Osteocyte (in vitro differentiated cells): ENCODE data around the gene DAO. TPM values are rescaled to one million over a fixed set of nuclear protein-coding genes. Genes with fewer than 3 reads are reported as not detected.
"Not testable (repeated sequence)": the region's sequence is repeated elsewhere in the genome, so short reads cannot be mapped to it uniquely, and the experiment has no call there.

Experiments
- DNase-seq: peaks from one replicate; pipeline ENCODE4 v3.0.0; 2021; ENCODE audit warnings: mixed read lengths; ENCODE audit not compliant: unreplicated experiment; ENCODE audit errors: extremely low spot score
- H3K27ac Mint-ChIP-seq: one replicate; pipeline ENCODE4 v1.8.0; 2021; ENCODE audit warnings: mild to moderate bottlenecking, mixed read lengths; ENCODE audit not compliant: unreplicated experiment
- H3K27me3 Mint-ChIP-seq: one replicate; pipeline ENCODE4 v1.8.0; 2021; ENCODE audit warnings: mixed read lengths; ENCODE audit not compliant: unreplicated experiment
- H3K36me3 Mint-ChIP-seq: one replicate; pipeline ENCODE4 v1.8.0; 2021; ENCODE audit warnings: mixed read lengths; ENCODE audit not compliant: unreplicated experiment
- H3K4me1 Mint-ChIP-seq: one replicate; pipeline ENCODE4 v1.8.0; 2021; ENCODE audit warnings: mixed read lengths; ENCODE audit not compliant: unreplicated experiment
- H3K4me3 Mint-ChIP-seq: one replicate; pipeline ENCODE4 v1.8.0; 2021; ENCODE audit warnings: mild to moderate bottlenecking, moderate library complexity, mixed read lengths; ENCODE audit not compliant: unreplicated experiment
- H3K9me3 Mint-ChIP-seq: one replicate; pipeline ENCODE4 v1.8.0; 2021; ENCODE audit warnings: mixed read lengths; ENCODE audit not compliant: unreplicated experiment
- total RNA-seq: library from RNA; stranded (reverse); gene quantifications from 2 replicates; pipeline ENCODE4 v1.2.1, GENCODE V29; 2021
- TF ChIP-seq, protein P1 (sequence below): fragments of 200-600 bp; sonication (generic); IDR thresholded peaks from 2 replicates; pipeline ENCODE4 v1.5.0; 2021; ENCODE audit warnings: antibody characterized with exemption, mild to moderate bottlenecking, moderate library complexity

DAO gene
- total RNA-seq, 1 donor from 2014 or later, result not detected

DNA sequence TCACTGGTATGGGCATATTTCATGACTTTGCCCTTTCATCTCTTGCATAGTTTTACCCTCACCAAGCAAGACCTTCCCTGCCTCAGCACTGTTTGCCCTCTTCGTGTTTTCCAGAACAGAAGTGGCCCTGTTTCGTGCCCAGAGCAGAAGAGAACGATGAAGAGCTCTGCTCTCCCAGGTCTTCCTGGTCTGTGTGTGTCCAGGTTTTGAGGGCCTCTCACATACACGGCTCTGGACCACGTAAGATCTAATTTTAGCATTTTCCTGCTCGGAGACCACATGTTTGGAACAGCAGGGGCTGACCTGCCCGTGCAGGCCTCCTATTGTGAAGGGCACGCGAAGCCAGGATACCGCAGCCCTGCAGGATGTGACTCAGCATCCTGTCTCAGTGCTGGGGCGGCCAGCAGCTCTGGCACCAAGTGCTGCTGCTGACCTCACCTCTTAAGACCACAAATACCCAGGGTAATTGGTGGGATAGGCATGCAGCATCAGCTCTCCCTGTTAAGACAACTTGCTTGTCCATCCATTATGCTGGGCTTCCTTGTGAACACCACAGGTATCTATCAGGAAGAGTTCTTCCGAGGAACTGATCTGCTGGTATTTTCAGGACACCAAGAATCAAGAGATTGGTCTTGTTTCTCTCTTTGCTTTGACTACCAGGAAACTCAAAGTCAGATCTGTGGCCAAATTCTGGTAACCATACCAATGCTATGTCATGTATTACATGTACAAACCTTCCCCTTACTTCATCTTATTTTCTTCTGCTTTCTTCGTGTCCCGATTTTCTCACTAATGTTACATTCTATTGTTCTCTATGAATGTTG is 41.5 kb upstream of the DAO start:
- Mint-ChIP-seq H3K4me1 (peaks cover 89% of the 10 kb centered on the region), H3K27me3 (no peaks in the 10 kb centered on the region), H3K27ac (peak overlapping the region; percentile 100), H3K9me3 (no peaks in the 10 kb centered on the region), H3K36me3 (peaks cover 22% of the 10 kb centered on the region), H3K4me3 (peak overlapping the region; percentile 55)
- TF ChIP-seq, protein P1, sequence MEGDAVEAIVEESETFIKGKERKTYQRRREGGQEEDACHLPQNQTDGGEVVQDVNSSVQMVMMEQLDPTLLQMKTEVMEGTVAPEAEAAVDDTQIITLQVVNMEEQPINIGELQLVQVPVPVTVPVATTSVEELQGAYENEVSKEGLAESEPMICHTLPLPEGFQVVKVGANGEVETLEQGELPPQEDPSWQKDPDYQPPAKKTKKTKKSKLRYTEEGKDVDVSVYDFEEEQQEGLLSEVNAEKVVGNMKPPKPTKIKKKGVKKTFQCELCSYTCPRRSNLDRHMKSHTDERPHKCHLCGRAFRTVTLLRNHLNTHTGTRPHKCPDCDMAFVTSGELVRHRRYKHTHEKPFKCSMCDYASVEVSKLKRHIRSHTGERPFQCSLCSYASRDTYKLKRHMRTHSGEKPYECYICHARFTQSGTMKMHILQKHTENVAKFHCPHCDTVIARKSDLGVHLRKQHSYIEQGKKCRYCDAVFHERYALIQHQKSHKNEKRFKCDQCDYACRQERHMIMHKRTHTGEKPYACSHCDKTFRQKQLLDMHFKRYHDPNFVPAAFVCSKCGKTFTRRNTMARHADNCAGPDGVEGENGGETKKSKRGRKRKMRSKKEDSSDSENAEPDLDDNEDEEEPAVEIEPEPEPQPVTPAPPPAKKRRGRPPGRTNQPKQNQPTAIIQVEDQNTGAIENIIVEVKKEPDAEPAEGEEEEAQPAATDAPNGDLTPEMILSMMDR, result no peak
- peak; percentile 96 for DNase-seq

DNA sequence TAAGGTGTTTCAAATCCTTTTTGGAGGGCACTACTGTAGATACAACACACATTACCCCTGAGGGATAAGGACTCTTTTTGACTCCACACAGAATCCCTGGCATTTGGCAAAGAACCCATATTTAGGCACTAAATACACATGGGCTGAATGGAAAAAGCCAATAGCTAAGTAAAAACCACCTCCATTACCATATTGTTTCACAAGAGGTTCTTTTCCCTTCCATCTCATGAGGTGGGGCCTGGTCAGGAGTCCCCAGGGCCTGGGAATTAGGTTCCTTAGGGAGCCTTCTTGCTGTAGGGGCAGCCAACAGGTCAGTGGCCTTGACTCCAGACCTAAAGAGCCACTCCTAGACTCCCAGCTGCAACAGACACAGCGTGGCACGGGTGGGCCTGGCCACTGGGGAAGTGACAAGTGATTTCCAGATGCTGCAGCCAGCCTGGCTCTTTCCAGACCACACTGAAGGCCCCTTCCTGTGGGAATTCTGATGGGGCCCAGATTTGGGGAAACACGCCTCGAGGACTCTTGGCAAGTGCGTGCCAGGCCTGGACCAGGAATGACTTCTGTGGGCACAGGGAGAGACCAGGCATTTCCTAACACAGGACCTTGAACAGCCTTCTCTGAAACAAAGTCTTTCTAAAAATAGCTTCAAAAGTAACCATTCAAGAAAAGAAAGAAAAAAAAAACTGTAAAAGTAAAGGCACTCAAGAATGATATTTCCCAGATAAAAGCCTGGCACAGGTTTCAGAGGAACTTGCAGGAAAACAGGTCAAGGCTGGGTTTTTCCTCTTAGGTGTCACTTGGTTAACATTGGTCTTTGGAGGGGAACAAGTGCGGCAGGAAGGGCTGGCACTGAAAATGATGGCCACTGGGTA is 40.6 kb upstream of the DAO start:
- H3K4me1 Mint-ChIP-seq, result peaks cover 84% of the 10 kb centered on the region
- TF ChIP-seq, protein P1, result no peak
- H3K4me3 Mint-ChIP-seq, result peak overlapping the region; percentile 26
- DNase-seq, result peak; percentile 93
- no peaks in the 10 kb centered on the region for H3K27me3 Mint-ChIP-seq
- H3K36me3 Mint-ChIP-seq, result peaks cover 24% of the 10 kb centered on the region
- no peaks in the 10 kb centered on the region for H3K9me3 Mint-ChIP-seq
- peak overlapping the region; percentile 100 for H3K27ac Mint-ChIP-seq

- TF ChIP-seq, protein P1, result no peak
- DNase-seq, result no peak
- peak overlapping the region; percentile 26 for H3K4me3 Mint-ChIP-seq
- no peaks in the 10 kb centered on the region for H3K9me3 Mint-ChIP-seq
- peaks cover 79% of the 10 kb centered on the region for H3K4me1 Mint-ChIP-seq
- peak overlapping the region; percentile 100 for H3K27ac Mint-ChIP-seq
- peaks cover 21% of the 10 kb centered on the region for H3K36me3 Mint-ChIP-seq
- no peaks in the 10 kb centered on the region for H3K27me3 Mint-ChIP-seq
Observed at GRCh38 chr12:108839890-108840230, 40.0 kb upstream of the DAO start.

DNA sequence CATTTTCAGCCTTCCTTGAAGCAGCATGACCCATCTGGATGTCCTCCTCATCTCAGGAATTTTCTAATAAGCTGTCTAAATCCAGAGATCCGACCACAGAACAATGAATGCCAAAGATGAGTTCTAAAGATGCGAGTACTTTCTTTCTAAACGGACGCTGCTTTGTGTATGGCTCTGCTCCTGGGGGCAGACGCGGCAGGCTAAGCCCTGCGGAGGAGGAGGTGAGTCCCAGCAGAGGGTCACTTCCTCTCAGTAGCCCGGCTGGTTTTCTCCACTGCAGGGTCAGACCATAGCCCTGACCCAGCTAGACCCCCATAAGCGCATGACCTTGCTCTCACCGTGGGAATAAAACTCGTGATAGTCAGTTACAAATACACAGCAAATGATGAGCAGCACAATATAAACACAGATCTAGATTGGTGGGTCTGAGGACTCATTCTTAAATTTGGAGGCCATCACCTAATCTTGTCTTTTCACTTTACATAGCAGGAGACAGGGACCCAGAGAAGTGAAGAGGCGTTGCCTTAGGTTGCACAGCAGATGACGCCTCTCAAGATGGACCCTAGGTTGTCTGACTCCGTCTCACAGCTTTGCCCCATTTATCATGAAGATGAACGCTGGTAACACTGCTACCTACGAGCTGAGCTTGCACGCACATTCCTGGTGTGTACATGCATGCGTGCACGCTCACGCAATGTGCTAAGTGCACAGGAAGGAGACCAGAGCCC is 39.1 kb upstream of the DAO start:
- TF ChIP-seq, protein P1, result no peak
- no peak for DNase-seq
- peak overlapping the region; percentile 24 for H3K4me3 Mint-ChIP-seq
- H3K4me1 Mint-ChIP-seq, result peaks cover 74% of the 10 kb centered on the region
- H3K36me3 Mint-ChIP-seq, result peaks cover 17% of the 10 kb centered on the region
- H3K27ac Mint-ChIP-seq, result peak overlapping the region; percentile 100
- no peaks in the 10 kb centered on the region for H3K27me3 Mint-ChIP-seq
- no peaks in the 10 kb centered on the region for H3K9me3 Mint-ChIP-seq

GRCh38 chr12:108841825-108842224 is 38.1 kb upstream of the DAO start:
- H3K4me3 Mint-ChIP-seq, H3K27me3 Mint-ChIP-seq, H3K9me3 Mint-ChIP-seq, DNase-seq: not testable (repeated sequence)
- peak overlapping the region; percentile 100 for H3K27ac Mint-ChIP-seq
- H3K4me1 Mint-ChIP-seq, result peaks cover 75% of the 10 kb centered on the region
- H3K36me3 Mint-ChIP-seq, result peaks cover 26% of the 10 kb centered on the region
